Nephron (organoid): ENCODE measurements around the gene PTPRG.

Source experiments
- H3K27ac Mint-ChIP-seq, 3 experiments: 2 replicates each; pipeline ENCODE4 v1.8.0; 2020; ENCODE audit warnings: mixed read lengths in 3 of 3, mild to moderate bottlenecking in 2 of 3, moderate library complexity in 1 of 3
- H3K27me3 Mint-ChIP-seq: 2 replicates; pipeline ENCODE4 v1.8.0; 2021; ENCODE audit warnings: low read depth, mild to moderate bottlenecking, moderate library complexity, mixed read lengths
- H3K36me3 Mint-ChIP-seq: 2 replicates; pipeline ENCODE4 v1.8.0; 2020; ENCODE audit warnings: low read depth, mixed read lengths
- H3K4me1 Mint-ChIP-seq: 2 replicates; pipeline ENCODE4 v1.8.0; 2020; ENCODE audit warnings: mixed read lengths
- H3K4me3 Mint-ChIP-seq, 3 experiments: 2 replicates each; pipeline ENCODE4 v1.8.0; 2020; ENCODE audit warnings: mild to moderate bottlenecking in 3 of 3, mixed read lengths in 3 of 3, moderate library complexity in 2 of 3
- H3K9me3 Mint-ChIP-seq: 2 replicates; pipeline ENCODE4 v1.8.0; 2020; ENCODE audit warnings: mixed read lengths
- TF ChIP-seq, protein P1 (sequence below), 3 experiments: fragments of 200-600 bp; sonication (generic); IDR thresholded peaks; one replicate each; pipeline ENCODE4 v1.5.0; 2021; ENCODE audit warnings: antibody characterized with exemption in 3 of 3; ENCODE audit not compliant: unreplicated experiment in 3 of 3

PTPRG gene

DNA sequence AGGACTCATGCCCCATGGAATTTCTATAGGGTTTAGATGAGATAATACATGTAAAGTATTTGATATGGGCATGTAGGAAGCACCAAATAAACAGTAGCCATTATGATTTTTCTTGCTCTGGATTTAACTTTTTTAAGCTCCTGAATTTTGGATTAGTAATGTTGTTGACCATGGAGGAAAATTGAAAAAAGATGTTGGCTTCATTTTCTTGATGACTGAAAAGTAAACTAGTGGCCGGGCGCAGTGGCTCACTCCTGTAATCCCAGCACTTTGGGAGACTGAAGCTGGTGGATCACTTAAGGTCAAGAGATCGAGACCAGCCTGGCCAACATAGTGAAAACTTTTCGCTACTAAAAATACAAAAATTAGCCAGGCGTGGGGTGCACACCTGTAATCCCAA, 120.3 kb downstream of the PTPRG start:
- TF ChIP-seq, protein P1, sequence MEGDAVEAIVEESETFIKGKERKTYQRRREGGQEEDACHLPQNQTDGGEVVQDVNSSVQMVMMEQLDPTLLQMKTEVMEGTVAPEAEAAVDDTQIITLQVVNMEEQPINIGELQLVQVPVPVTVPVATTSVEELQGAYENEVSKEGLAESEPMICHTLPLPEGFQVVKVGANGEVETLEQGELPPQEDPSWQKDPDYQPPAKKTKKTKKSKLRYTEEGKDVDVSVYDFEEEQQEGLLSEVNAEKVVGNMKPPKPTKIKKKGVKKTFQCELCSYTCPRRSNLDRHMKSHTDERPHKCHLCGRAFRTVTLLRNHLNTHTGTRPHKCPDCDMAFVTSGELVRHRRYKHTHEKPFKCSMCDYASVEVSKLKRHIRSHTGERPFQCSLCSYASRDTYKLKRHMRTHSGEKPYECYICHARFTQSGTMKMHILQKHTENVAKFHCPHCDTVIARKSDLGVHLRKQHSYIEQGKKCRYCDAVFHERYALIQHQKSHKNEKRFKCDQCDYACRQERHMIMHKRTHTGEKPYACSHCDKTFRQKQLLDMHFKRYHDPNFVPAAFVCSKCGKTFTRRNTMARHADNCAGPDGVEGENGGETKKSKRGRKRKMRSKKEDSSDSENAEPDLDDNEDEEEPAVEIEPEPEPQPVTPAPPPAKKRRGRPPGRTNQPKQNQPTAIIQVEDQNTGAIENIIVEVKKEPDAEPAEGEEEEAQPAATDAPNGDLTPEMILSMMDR (IDR thresholded peaks at IDR 0.05; ENCODE audit: unreplicated experiment in 3 of 3): no peak
- H3K27ac Mint-ChIP-seq: peak overlapping the region in 1 of 3 experiments; percentile 12
- no peaks in the 10 kb centered on the region for H3K9me3 Mint-ChIP-seq
- H3K27me3 Mint-ChIP-seq: peaks cover 4% of the 10 kb centered on the region
- no peak overlapping the region for H3K4me3 Mint-ChIP-seq
- H3K4me1 Mint-ChIP-seq: peaks cover 47% of the 10 kb centered on the region
- H3K36me3 Mint-ChIP-seq: peaks cover 5% of the 10 kb centered on the region

DNA sequence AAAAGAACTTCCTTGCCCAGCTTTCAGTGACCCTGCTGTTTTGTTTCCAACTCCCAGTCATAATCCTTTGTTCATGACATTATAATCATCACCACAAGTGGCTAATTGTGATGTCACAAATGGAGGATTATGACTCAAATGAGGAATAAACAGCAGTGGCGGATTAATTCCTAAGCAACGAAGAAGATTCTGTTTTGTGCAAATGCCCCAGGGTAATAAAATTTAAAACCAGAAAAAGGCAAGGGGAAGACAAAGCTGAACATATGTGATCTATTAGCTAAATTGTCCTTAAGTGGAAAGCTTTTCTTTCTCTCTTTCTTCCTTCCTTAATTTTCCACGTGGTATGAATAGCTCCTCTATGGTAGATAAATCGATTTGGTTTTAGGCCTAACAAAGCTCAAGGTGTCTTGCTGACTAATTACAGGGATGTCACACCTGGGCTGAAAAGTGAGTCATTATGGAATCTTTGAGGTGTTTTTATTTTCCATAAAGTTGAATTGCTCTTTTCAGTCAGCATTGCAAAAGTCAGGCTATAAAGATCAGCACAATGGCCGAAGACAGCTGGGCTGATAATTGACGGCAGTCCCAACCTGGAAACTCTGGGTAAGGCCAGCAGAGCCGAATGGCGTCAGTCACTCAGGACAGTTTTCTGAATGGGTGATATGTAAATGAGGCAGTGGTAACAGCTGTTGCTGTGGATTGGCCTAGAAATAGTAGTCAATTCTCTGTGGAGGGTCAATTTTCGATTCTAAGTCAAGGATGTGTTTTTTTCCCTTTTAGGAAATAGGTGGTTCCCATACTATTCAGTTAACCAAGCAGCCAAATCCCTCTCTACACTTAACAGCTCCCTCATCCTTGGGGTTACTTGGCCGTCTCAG, 121.5 kb downstream of the PTPRG start:
- H3K36me3 Mint-ChIP-seq: peaks cover 3% of the 10 kb centered on the region
- peak overlapping the region; percentile 4 to 66 (median 16) for H3K27ac Mint-ChIP-seq
- no peaks in the 10 kb centered on the region for H3K9me3 Mint-ChIP-seq
- peaks cover 56% of the 10 kb centered on the region for H3K4me1 Mint-ChIP-seq
- TF ChIP-seq, protein P1 (IDR thresholded peaks at IDR 0.05; ENCODE audit: unreplicated experiment in 3 of 3): no peak
- H3K27me3 Mint-ChIP-seq: peaks cover 4% of the 10 kb centered on the region
- H3K4me3 Mint-ChIP-seq: no peak overlapping the region

DNA sequence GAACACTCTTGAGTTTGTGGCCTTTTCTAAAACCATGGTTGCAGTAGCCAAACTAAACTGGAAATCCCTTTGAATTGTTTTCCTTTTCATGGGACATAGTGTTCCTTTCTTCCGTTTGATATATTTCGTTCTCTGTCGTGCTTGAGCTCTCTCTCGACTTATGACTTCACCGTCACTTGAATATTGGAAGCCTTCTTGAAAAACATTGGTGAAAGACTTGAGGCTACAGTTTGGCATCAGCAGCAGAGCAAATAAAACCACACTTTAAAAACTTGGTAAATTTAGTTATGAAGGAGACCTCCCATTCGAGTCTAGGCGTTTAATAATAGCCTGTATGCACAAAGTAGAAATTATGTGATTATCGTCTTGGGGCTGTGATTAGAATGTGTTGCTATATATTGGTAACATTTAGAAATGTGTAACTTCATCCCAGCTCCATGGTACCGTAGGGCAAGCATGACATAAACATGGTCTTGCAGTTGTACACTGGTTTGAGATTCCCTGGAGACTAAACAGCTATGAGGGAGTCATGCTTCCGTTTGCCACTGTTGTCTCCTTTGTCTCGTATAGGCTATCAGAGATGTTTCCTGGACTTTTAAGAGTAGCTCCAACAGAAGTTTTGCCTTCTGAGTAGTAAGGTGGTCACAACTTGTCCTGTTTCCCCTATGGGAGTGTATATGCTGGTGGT, 122.3 kb downstream of the PTPRG start:
- H3K4me1 Mint-ChIP-seq: peaks cover 54% of the 10 kb centered on the region
- no peak overlapping the region for H3K4me3 Mint-ChIP-seq
- H3K9me3 Mint-ChIP-seq: no peaks in the 10 kb centered on the region

DNA sequence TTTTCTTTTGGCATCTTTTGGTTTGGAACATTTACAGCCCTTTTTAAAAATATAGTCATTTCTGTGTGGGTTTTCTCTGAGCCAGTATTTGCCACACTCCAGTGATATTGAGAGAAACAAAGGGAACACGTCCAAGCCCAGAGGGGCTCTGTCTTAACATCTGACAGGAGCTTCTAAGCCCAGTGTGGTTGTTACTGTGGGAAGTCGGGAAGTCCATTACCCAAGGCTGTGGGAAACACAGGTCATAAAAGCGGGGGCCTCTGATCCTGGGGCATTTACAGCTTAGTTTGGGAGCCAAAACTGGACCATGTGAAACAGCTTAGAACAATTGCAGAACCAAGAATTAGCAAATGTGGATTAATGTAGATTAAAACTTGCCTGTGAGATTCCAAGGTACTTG, 123.0 kb downstream of the PTPRG start:
- Mint-ChIP-seq H3K4me1 (peaks cover 54% of the 10 kb centered on the region), H3K4me3 (no peak overlapping the region), H3K9me3 (no peaks in the 10 kb centered on the region), H3K27ac (peak overlapping the region; percentile 52 to 70 (median 66)), H3K36me3 (no peaks in the 10 kb centered on the region), H3K27me3 (peaks cover 4% of the 10 kb centered on the region)
- TF ChIP-seq, protein P1 (IDR thresholded peaks at IDR 0.05; ENCODE audit: unreplicated experiment in 3 of 3): no peak

More for the DNA sequence above, 122.3 kb downstream of the PTPRG start:
- H3K36me3 Mint-ChIP-seq: no peaks in the 10 kb centered on the region
- TF ChIP-seq, protein P1 (IDR thresholded peaks at IDR 0.05; ENCODE audit: unreplicated experiment in 3 of 3): no peak
- peaks cover 4% of the 10 kb centered on the region for H3K27me3 Mint-ChIP-seq
- peak overlapping the region in 2 of 3 experiments; percentile 16 to 66 for H3K27ac Mint-ChIP-seq

DNA sequence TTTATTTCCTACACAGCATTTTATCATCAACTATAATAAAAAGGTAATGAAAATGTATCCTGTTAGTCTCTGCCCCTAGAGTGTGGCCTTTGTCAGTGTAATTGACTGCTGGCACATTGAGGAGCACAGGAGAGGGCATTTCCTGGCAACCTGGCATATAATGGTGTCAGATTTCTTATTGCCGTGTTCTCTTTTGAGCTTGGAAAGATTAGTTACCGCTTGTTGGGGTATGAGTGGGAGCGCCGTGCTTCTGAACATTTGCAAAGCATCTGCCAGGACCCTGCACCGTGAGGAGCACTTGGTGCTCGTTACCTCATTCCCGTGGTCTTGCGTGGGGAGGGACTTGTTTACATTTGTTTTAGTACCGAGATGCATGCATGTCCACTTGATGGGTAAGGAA, 124.4 kb downstream of the PTPRG start:
- Mint-ChIP-seq H3K36me3 (no peaks in the 10 kb centered on the region), H3K4me1 (peaks cover 54% of the 10 kb centered on the region), H3K27ac (no peak overlapping the region), H3K9me3 (no peaks in the 10 kb centered on the region), H3K27me3 (peaks cover 4% of the 10 kb centered on the region), H3K4me3 (no peak overlapping the region)
- TF ChIP-seq, protein P1 (IDR thresholded peaks at IDR 0.05; ENCODE audit: unreplicated experiment in 3 of 3): no peak
